ENCODE results near the gene SLC6A11.

SLC6A11 gene

GRCh38 chr3:10780243-10780642 lies 35.8 kb upstream of the SLC6A11 start:
- DNase-seq (ENCODE audit: insufficient read length, low spot score) (no peak), FAIRE-seq (no peak)
- no peak for TF ChIP-seq CTCF (IDR thresholded peaks at IDR 0.05; ENCODE audit: insufficient read depth, missing control alignments)

GRCh38 chr3:10780922-10781321 lies 35.1 kb upstream of the SLC6A11 start:
- FAIRE-seq, result no peak
- no peak for TF ChIP-seq CTCF (IDR thresholded peaks at IDR 0.05; ENCODE audit: insufficient read depth, missing control alignments)
- DNase-seq (ENCODE audit: insufficient read length, low spot score), result no peak

- no peak for TF ChIP-seq CTCF (IDR thresholded peaks at IDR 0.05; ENCODE audit: insufficient read depth, missing control alignments)
- no peak for DNase-seq (ENCODE audit: insufficient read length, low spot score)
- no peak for FAIRE-seq
These were observed 34.0 kb upstream of the SLC6A11 start for GRCh38 chr3:10781981-10782380.

GRCh38 chr3:10783360-10784351 lies 32.4 kb upstream of the SLC6A11 start:
- no peak for FAIRE-seq
- DNase-seq (ENCODE audit: insufficient read length, low spot score), result no peak
- peak; percentile 66 for TF ChIP-seq CTCF (IDR thresholded peaks at IDR 0.05; ENCODE audit: insufficient read depth, missing control alignments)

- FAIRE-seq, result no peak
- no peak for TF ChIP-seq CTCF (IDR thresholded peaks at IDR 0.05; ENCODE audit: insufficient read depth, missing control alignments)
- DNase-seq (ENCODE audit: insufficient read length, low spot score), result no peak
These were observed 29.4 kb upstream of the SLC6A11 start for GRCh38 chr3:10786640-10787039.

GRCh38 chr3:10788451-10788850 lies 27.6 kb upstream of the SLC6A11 start:
- no peak for TF ChIP-seq CTCF (IDR thresholded peaks at IDR 0.05; ENCODE audit: insufficient read depth, missing control alignments)
- no peak for FAIRE-seq
- no peak for DNase-seq (ENCODE audit: insufficient read length, low spot score)

GRCh38 chr3:10790713-10791112 lies 25.3 kb upstream of the SLC6A11 start:
- no peak for TF ChIP-seq CTCF (IDR thresholded peaks at IDR 0.05; ENCODE audit: insufficient read depth, missing control alignments)
- no peak for DNase-seq (ENCODE audit: insufficient read length, low spot score)
- no peak for FAIRE-seq

All from D721Med (cell line).